Mammary microvascular endothelial cell (primary cell): Measurements from ENCODE around the gene PCNX2. TPM values are rescaled to one million over a fixed set of nuclear protein-coding genes. Genes with fewer than 3 reads are reported as not detected.

Experiments
- total RNA-seq: library from RNA; depleted of rRNA; stranded (reverse); fragments of >200 nt; gene quantifications from 2 replicates; pipeline ENCODE4 v1.2.3, GENCODE V29; 2015

The PCNX2 gene, protein sequence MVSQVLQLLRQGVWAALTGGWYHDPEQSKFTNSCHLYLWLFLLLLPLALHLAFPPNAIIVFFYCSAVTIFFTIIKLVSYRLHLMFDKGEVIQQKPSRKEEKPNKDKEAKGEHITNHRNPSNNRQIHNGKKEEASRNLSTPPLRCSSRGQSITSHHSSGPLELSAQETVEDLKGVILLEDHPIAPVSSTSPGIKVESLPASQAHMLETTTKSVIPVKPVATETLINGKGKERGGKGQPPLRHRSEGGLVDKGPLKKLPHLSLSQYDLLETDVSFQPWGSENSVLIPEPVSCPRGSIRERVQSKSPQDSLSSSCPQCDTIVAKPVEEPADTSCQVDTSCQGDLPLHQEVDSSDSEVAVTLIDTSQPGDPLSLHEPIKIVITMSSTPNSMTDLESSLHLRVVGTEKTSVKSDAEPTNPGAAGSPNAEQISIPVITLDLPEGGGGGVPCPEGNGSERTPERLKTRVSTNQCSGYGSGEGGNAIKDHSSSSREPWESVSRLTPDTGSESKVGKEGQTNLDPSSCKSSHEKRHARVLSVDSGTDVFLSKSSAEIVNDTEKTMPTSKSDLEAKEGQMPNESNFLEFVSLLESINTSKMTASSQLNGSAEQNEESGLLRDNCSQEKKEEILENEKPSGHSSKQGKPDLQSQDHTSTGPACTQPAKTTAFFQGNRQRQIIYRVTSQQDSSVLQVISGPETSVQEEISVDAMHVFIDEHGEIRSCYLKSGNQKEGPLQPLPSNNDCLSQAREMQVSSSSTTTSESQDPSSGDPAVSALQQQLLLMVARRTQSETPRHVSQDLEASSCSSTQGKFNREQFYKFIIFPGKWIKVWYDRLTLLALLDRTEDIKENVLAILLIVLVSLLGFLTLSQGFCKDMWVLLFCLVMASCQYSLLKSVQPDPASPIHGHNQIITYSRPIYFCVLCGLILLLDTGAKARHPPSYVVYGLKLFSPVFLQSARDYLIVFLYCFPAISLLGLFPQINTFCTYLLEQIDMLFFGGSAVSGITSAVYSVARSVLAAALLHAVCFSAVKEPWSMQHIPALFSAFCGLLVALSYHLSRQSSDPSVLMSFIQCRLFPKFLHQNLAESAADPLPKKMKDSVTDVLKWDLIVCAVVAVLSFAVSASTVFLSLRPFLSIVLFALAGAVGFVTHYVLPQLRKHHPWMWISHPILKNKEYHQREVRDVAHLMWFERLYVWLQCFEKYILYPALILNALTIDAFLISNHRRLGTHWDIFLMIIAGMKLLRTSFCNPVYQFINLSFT (N-terminal part only)
- total RNA-seq, result 2.3 and 3.9 TPM in 2 replicates

DNA sequence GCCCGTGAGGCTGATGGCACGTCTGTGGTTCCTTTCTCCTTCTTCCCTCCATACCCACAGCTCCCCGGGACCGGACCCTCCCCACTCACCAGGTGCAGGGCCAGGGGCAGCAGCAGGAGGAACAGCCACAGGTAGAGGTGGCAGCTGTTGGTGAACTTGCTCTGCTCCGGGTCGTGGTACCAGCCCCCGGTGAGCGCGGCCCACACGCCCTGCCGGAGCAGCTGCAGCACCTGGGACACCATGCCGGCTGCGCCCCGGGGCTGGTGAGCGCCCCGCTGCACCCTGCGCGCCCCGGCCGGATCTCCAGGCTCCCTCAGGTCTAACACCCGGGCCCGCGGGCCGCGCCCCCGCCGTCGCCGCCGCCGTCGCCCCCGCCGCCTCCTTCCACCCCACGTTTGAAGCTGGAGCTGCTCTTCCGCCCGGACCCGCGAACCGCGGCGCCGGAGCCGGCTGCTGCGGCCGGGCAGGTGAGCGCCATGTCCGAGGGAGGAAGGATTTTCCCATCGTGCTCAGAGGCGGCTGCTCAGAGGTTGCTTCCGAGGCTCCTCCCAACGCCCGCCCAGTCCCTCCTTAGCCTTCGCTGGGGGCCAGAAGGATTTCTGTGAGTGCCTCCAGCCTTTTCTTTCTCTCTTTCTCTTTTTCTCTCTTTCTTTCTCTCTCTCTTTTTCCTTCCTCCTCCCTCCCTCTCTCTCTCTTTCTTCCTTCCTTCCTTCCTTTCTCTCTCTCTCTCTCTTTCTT, at the start of gene PCNX2:
TSS of gene PCNX2 (minus strand) at position 489 of the 738 bp plus-strand sequence. CDS start at position 242, 247 bp downstream.

DNA sequence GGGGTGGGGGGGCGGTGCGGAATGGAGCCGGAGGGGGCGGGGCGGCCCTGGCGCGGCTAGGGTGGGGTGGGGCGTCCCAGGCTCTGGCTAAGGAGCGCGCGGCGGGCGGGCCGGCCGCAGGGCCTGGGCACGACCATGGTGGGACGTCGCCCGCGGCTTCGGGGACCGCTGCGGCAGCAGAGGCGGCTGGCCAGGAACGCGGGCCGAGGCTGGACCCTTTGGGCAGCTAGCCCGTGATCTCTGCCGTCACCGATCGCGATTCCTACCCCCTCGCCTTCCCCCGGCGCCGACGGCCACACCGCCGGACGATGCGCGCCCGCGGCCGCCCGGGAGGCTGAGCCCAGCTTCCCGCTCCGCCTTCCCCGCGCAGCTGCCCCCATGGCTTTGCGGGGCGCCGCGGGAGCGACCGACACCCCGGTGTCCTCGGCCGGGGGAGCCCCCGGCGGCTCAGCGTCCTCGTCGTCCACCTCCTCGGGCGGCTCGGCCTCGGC, 32.2 kb upstream of the PCNX2 start, which contains the start of gene MAP3K21:
TSS of gene MAP3K21 (plus strand) at position 74 of the 491 bp plus-strand sequence. CDS start at position 379, 305 bp downstream.

DNA sequence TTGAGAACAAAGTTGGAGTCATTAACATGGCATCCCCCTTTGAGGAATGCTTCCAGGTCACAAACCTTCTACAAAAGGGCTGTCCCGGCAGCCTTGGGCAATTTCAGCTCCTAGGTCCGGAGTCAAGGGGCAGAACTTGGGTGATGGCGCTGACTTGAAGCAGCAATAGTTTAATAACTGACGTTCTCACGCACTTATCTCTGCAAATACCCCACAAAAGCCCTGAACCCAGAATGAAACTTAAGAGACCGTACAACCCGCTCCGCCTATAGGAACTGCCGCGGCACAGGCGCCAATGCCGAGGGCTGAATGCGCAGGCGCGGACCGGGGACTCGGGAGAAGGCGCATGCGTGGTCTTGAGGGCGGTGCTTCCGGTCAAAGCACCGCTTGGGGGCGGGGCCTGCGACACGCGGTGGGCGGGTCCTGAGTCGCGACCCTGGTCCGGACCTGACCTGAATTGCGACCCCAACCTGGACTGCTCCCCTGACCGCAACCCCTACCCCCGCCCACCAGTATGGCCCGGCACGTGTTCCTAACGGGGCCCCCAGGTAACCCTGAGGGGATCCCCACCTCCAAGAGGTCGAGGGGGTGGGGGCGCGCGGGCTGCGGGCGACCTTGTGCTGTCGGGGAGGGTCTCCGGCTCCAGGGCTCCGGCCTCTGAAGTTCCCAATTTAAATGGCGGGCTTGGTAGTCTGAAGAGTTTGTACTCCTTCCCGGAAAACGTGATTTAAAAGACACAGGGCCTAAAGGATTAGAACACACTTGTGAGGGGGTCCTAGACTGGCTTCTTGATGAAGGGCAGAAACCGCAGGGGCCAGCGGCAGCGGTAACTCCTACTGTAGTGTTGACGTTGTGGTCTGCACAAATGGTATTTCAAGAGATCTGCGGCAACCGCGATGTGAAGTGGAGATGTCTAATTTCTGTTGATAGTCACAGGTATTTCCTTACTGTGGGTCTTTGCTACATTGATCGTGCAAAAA, 345.0 kb downstream of the PCNX2 start, which contains the start of gene NTPCR:
TSS of gene NTPCR (plus strand) at position 415 of the 980 bp plus-strand sequence. CDS start at position 515, 100 bp downstream.

Other genes with a start within 250 kb of the PCNX2 start
- 0.39 and 0.60 TPM in 2 replicates for gene MAP3K21, start 32.0 kb upstream of the PCNX2 start, total RNA-seq